22Rv1 (cell line): ENCODE results near the gene TMIGD3.

Experiments
- H3K27ac ChIP-seq: fragments of 450-650 bp; 2 replicates; pipeline ENCODE4 v1.5.1; 2017
- ZFX ChIP-seq: fragments of 450-650 bp; IDR thresholded peaks from 2 replicates; pipeline ENCODE4 v1.6.1; 2017; ENCODE audit warnings: antibody characterized with exemption, borderline replicate concordance
- TF ChIP-seq, protein P1 (sequence below): fragments of 450-650 bp; IDR thresholded peaks from 2 replicates; pipeline ENCODE4 v1.5.1; 2017; ENCODE audit warnings: mild to moderate bottlenecking

TMIGD3 gene

DNA sequence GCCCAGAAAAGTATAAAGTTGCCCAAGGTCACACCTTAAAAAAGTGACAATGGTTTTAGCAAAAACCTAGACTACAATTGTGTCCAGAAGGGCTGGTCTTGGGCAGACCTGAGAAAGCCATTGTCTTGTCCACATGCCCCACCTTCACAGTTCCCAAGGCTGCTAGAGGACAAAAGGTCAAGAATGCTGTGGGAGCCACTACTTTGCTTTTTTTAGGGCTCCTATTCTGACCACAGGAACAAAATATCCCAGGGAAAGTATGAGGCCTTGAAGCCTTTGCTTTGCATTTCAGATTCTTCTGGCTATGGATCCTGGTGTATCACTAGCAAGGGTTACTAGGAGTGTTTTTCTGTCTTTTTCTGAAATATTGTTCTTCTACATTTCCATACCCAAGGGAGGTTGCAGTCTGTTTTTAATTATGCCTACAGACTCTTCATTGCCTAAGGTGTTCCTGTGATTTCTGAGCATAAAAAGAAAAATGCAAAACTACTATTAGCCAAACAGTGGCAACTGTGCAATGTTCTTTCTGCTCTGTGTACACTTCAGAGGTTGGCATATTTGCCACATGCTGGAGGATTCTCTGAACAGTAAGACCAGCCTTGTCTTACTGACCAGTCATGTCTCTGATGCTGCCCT is 18.9 kb downstream of the TMIGD3 start:
- no peak overlapping the region for H3K27ac ChIP-seq
- no peak for TF ChIP-seq ZFX
- TF ChIP-seq, protein P1, sequence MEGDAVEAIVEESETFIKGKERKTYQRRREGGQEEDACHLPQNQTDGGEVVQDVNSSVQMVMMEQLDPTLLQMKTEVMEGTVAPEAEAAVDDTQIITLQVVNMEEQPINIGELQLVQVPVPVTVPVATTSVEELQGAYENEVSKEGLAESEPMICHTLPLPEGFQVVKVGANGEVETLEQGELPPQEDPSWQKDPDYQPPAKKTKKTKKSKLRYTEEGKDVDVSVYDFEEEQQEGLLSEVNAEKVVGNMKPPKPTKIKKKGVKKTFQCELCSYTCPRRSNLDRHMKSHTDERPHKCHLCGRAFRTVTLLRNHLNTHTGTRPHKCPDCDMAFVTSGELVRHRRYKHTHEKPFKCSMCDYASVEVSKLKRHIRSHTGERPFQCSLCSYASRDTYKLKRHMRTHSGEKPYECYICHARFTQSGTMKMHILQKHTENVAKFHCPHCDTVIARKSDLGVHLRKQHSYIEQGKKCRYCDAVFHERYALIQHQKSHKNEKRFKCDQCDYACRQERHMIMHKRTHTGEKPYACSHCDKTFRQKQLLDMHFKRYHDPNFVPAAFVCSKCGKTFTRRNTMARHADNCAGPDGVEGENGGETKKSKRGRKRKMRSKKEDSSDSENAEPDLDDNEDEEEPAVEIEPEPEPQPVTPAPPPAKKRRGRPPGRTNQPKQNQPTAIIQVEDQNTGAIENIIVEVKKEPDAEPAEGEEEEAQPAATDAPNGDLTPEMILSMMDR = no peak

DNA sequence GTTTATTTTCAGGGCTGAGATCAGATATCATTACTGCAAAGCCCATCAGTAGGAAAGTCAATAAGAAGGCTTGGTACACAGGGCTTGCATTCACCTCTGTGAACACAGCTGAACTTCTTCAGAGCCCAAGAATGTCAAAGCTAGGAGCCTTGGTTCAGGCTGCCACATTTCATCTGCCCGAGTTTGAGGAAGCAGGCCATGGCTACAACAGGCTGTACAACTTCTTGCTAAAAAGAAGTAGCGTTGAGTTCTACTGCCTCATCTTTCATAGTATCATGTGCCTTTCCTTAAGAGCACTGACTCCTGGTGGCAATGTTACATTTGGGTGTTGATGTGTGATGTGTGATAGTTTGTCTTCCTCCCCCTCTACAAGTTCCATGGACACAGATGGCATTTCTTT is 19.6 kb downstream of the TMIGD3 start:
- no peak overlapping the region for H3K27ac ChIP-seq
- no peak for TF ChIP-seq ZFX
- TF ChIP-seq, protein P1 = no peak

DNA sequence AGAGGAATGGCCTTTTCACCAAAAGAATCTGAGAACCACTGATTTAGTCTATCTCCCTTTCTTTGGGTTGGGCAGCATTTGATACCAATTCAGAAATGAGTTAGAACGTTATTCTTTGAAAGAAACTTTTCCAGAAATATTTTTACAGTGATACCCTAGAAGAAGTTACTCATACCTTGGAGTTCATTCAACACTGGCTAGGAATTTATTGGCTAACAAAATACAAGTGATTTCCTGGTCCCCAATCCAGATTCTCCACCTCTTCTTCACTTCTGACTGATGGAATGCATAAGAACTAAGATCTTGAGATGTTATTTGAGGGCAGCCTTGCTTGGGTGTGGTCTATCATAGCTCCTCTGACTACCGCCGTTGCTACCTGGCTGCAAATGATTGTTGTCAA is 20.3 kb downstream of the TMIGD3 start:
- H3K27ac ChIP-seq = no peak overlapping the region
- TF ChIP-seq, protein P1 = no peak
- TF ChIP-seq ZFX = no peak

DNA sequence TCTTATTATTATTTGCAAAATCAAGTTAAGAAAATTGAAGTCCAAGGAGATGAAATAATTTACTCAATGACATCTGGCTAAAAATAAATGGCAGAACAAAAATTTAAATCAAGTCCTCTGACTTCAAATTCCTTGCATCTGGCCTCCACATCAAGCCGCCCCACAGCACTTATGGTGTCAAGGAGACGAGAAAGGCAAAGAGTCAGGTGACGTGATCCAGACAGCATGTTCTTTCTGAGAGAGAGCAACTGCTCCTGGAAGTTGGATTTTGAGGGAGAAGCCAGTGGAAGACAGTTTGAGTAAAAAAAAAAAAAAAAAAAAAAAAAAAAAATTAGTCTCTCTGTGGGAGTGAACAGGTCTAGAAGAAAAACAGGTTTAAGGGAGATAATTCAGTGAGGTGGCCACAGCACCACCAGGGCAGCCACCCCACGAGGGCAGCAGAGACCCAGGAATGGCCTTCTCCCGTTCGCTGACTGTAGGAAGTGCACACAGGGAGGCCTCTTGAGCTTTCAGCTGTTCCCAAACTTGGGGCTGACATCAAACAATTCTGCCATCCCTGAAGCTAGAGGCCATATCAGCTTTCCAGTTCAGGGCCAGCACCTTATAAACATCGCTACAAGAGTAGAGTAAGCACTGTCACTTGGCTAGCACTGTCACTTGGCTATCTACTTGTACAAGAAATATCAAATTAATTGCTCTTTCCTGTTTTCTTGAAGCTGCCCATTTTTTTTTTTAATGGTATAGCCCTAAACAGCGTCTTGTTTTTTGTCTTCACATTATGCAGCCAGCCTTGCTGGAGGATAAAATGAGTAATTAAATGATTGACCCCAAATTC is 21.8 kb downstream of the TMIGD3 start:
- H3K27ac ChIP-seq = no peak overlapping the region
- no peak for TF ChIP-seq ZFX
- TF ChIP-seq, protein P1 = peak; percentile 45

DNA sequence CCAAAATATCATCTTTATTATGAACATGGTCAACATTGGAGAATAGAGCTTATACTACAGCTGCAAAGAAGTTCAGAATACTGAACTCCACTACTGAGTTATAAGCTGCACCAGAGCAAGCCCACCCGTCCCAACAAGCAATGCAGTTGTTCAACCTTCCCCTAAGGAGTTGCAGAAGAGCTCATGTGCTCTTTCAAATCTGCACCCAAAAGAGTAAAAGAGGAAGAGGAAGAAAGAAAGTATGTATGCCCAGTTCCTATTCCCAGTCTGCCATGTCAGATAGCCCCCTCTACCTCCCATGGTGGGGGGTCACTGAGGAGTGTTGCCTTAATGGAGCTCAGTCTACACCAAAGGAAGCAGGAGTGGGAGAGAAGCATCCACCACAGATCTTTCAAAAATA is 22.8 kb downstream of the TMIGD3 start:
- no peak for TF ChIP-seq ZFX
- TF ChIP-seq, protein P1 = no peak
- no peak overlapping the region for H3K27ac ChIP-seq

DNA sequence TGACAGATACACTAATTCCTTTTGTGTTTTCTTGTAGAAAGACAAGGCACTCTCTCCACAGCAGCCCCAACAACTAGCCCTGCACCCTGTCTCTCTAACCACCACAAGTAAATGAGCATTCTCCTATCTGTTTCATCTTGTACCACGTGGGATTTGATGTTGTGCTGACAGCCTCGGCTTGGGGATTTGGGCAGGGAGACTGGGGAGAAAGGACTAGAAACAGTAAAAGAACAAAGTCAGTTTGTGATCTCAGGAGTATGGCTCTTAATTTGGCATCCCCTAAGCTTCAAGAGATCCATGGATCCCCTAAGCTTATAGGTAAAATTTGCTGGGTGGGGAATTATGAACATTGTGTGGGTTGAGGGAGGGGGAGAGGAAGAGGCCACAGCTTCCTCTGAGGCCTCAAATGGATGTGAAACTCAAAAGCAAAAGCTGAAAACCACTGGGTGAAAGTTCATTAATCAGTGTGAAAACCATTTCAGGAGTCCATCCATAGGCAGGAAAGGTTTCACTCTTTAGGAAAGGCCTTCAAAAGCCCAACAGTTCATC is 26.6 kb downstream of the TMIGD3 start:
- TF ChIP-seq, protein P1 = no peak
- no peak for TF ChIP-seq ZFX
- H3K27ac ChIP-seq = no peak overlapping the region

DNA sequence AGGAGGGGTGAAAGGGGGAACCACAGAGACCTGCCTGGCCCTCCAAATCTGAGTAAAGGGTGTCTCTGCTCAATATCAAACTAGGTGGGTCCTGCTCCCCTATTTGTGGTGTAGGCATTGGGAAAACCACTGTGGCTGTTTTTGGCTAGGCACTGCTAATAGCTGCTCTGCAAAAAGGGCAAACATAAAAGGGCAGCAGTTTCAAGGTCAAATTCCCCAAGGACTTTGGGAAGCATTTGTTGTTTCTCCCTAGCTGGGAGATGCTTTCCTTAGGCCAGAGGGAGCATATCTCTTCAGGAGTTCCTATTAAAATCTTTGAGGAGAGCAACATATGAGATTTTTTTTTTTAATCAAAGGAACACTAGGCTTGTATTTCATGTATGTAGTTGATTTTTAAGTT is 27.2 kb downstream of the TMIGD3 start:
- no peak overlapping the region for H3K27ac ChIP-seq
- TF ChIP-seq, protein P1 = no peak
- no peak for TF ChIP-seq ZFX
